Endothelial cell of umbilical vein (primary cell): ENCODE measurements around the gene AK8. TPM values are rescaled to one million over a fixed set of nuclear protein-coding genes. Genes with fewer than 3 reads are reported as not detected.

Experiments
- BruUV-seq: library from RNA; stranded (reverse); fragments of 400-500 nt; replicated peaks from 2 replicates; lab custom pipeline; 2021; lab: Mats Ljungman, UMichigan
- CTCF ChIA-PET: fragments of 300-600, 350-600 bp; sonication (Branson Sonifier 250); formaldehyde crosslinking; loops from one replicate; lab custom pipeline; 2021; ENCODE audit warnings: antibody characterized with exemption, inconsistent platforms; lab: Charles Lee
- POLR2A ChIA-PET: fragments of 300-600, 350-600 bp; sonication (Branson Sonifier 250); formaldehyde crosslinking; loops from one replicate; lab custom pipeline; 2021; ENCODE audit warnings: antibody characterized with exemption, inconsistent platforms; lab: Charles Lee
- DNase-seq: peaks from one replicate; pipeline ENCODE4 v3.0.0-alpha.2; 2011; ENCODE audit warnings: low read depth, low spot score
- FAIRE-seq: peaks from 2 replicates; lab custom pipeline; 2011; peaks lifted over from hg19 to GRCh38; lab: Jason Lieb, UNC
- H2AFZ ChIP-seq: 2 replicates; pipeline ENCODE4 v1.6.0; 2012; ENCODE audit warnings: low read depth, low read length, control low read depth, inconsistent platforms
- H3K27ac ChIP-seq: 2 replicates; pipeline ENCODE4 v1.5.1; 2011; ENCODE audit warnings: low read depth, mild to moderate bottlenecking, control low read depth, low read length, moderate library complexity; ENCODE audit not compliant: insufficient read depth
- H3K27me3 ChIP-seq, 2 experiments: 2 replicates each; pipeline versions ENCODE4 v1.6.0 to v1.6.1; 2011; ENCODE audit warnings: low read length in 2 of 2, mixed read lengths in 1 of 2; ENCODE audit not compliant: control insufficient read depth in 2 of 2, insufficient read depth in 2 of 2
- H3K36me3 ChIP-seq, 2 experiments: 2 replicates in 1 of 2; 3 replicates in 1 of 2; pipeline ENCODE4 v1.5.1; 2011; ENCODE audit warnings: low read length in 2 of 2, mild to moderate bottlenecking in 1 of 2, moderate library complexity in 1 of 2; ENCODE audit not compliant: control insufficient read depth in 2 of 2, insufficient read depth in 2 of 2; ENCODE audit errors: extremely low read depth in 1 of 2
- H3K4me1 ChIP-seq: 3 replicates; pipeline ENCODE4 v1.5.1; 2011; ENCODE audit warnings: mild to moderate bottlenecking, low read length; ENCODE audit not compliant: control insufficient read depth, insufficient read depth; ENCODE audit errors: extremely low read depth
- H3K4me2 ChIP-seq: 2 replicates; pipeline ENCODE4 v1.6.1; 2011; ENCODE audit warnings: low read length, control low read depth, mixed read lengths; ENCODE audit not compliant: insufficient read depth
- H3K4me3 ChIP-seq, 3 experiments: fragments of 200-600 bp in 1 of 3; sonication (generic), shearing (Covaris generic) in 1 of 3; replicated peaks in 1 of 3; 2 replicates each; pipeline ENCODE4 v1.5.1; 2011 to 2016; ENCODE audit warnings: control low read depth in 3 of 3, low read length in 3 of 3, mild to moderate bottlenecking in 2 of 3, inconsistent platforms in 1 of 3, low read depth in 1 of 3, moderate library complexity in 1 of 3; ENCODE audit not compliant: insufficient read depth in 1 of 3
- H3K79me2 ChIP-seq: 2 replicates; pipeline ENCODE4 v1.6.0; 2012; ENCODE audit warnings: low read length, inconsistent platforms; ENCODE audit not compliant: control insufficient read depth, insufficient read depth
- H3K9ac ChIP-seq: replicated peaks from 2 replicates; pipeline ENCODE3; 2011; ENCODE audit warnings: low read length, control low read depth; ENCODE audit not compliant: insufficient read depth; ENCODE audit errors: extremely low read depth
- H3K9me1 ChIP-seq: replicated peaks from 3 replicates; pipeline ENCODE4 v1.6.0; 2011; ENCODE audit warnings: mild to moderate bottlenecking, low read length; ENCODE audit not compliant: control insufficient read depth, insufficient read depth; ENCODE audit errors: extremely low read depth
- H3K9me3 ChIP-seq: replicated peaks from 2 replicates; pipeline ENCODE4 v1.5.1; 2012; ENCODE audit warnings: low read length, inconsistent platforms; ENCODE audit not compliant: control insufficient read depth, insufficient read depth
- H4K20me1 ChIP-seq: replicated peaks from 2 replicates; pipeline ENCODE3; 2011; ENCODE audit warnings: mild to moderate bottlenecking, low read length; ENCODE audit not compliant: control insufficient read depth, insufficient read depth; ENCODE audit errors: extremely low read depth
- CTCF ChIP-seq, 2 donors: IDR thresholded peaks; 1 replicate in 1 of 2; 2 replicates in 1 of 2; pipeline ENCODE4 v1.5.1; 2011; ENCODE audit warnings: low read length in 2 of 2, mild to moderate bottlenecking in 2 of 2, moderate library complexity in 2 of 2, control low read depth in 1 of 2, inconsistent platforms in 1 of 2, low read depth in 1 of 2; ENCODE audit not compliant: insufficient read depth in 1 of 2; ENCODE audit errors: extremely low read depth in 1 of 2
- EZH2 ChIP-seq: IDR thresholded peaks from 2 replicates; pipeline ENCODE4 v1.6.1; 2012; ENCODE audit warnings: borderline replicate concordance, low read depth, mild to moderate bottlenecking, moderate library complexity, low read length, inconsistent platforms; ENCODE audit not compliant: severe bottlenecking
- FOS ChIP-seq: IDR thresholded peaks from 2 replicates; pipeline ENCODE4 v1.6.1; 2011; ENCODE audit warnings: mild to moderate bottlenecking, low read length, moderate library complexity, borderline replicate concordance; ENCODE audit not compliant: insufficient read depth
- GATA2 ChIP-seq: IDR thresholded peaks from 2 replicates; pipeline ENCODE4 v1.7.0; 2011; ENCODE audit warnings: low read depth, mild to moderate bottlenecking, moderate library complexity, mixed read lengths, low read length; ENCODE audit not compliant: insufficient read length, insufficient read depth
- JUN ChIP-seq: IDR thresholded peaks from 2 replicates; pipeline ENCODE4 v1.6.1; 2011; ENCODE audit warnings: borderline replicate concordance, low read depth; ENCODE audit not compliant: insufficient read length, insufficient read depth
- MYC ChIP-seq: IDR thresholded peaks from one replicate; pipeline ENCODE4 v1.6.1; 2011; ENCODE audit warnings: mild to moderate bottlenecking, low read depth, low read length
- POLR2A ChIP-seq: IDR thresholded peaks from 2 replicates; pipeline ENCODE4 v1.6.1; 2012; ENCODE audit warnings: low read depth, mild to moderate bottlenecking, control low read depth, low read length
- POLR2AphosphoS5 ChIP-seq: IDR thresholded peaks from 2 replicates; pipeline ENCODE4 v1.6.1; 2012; ENCODE audit warnings: low read depth, mild to moderate bottlenecking, control low read depth, low read length, moderate library complexity; ENCODE audit not compliant: insufficient read depth
- dilution Hi-C: fragments of 300-500 bp; cut with MboI; formaldehyde crosslinking; loops from one replicate; pipeline ENCODE4 v1.15.0; 2019; ENCODE audit warnings: low sequenced_read_pairs; ENCODE audit not compliant: extremely low pct_ligation_motif_present
- intact Hi-C: fragments of 100-400 bp; cut with micrococcal nuclease; formaldehyde crosslinking; loops from one replicate; pipeline ENCODE4 v1.10.0; 2022
- polyA plus RNA-seq, 4 experiments: library from polyadenylated mRNA; depleted of rRNA in 3 of 4; stranded (reverse) in 3 of 4; unstranded in 1 of 4; fragments of >200 nt; gene quantifications; 2 replicates each; pipeline versions ENCODE4 v1.2.1 to v1.2.3, GENCODE V29; 2011 to 2012; ENCODE audit warnings: missing spikeins in 1 of 4
- total RNA-seq: library from RNA; stranded (reverse); gene quantifications from 2 replicates; pipeline ENCODE4 v1.2.3, GENCODE V29; 2021
- TF ChIP-seq, protein P1 (sequence below): IDR thresholded peaks from 2 replicates; pipeline ENCODE4 v1.6.1; 2011; ENCODE audit not compliant: insufficient read depth, insufficient read length

The AK8 gene
- total and polyA plus RNA-seq, 2 donors (not counting 3 experiments of a cell fraction or from before 2014, with no cell fraction given): 0.06 TPM; not detected in 1

DNA sequence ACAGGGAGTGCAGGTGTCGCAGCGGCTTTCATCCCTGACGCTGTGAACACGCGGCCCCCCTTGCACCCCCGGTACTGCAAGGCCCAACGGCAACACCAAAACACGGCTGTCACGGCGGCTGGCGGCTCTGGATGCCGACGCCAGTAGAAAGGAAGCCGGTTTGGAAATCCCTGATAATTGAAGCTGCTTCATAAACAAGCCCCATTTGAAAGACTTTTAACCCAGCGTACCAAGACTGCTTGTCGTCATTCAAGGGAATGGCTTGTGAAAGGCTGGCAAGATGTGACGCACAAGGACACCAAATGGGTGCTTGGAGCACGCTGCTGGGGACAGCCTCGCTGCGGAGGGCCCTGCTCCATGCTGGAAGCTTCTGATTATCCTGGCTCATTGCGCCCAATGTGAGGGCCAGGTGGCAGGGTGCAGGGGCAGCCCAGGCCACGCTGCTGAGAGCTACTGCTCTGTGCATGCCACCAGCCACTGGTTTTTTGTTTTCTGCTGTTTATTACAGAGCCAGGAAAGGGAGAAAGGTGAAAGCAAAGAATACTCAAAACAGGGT, 144.7 kb downstream of the AK8 start:
- no TSS peak for BruUV-seq
- CTCF ChIA-PET: interaction anchor here (1.6 kb wide), 1 partner anchor 11 kb away, joined by 5 read pairs; no protein-coding TSS in a partner anchor
- H3K4me2 ChIP-seq: no peak overlapping the region
- H4K20me1 ChIP-seq: no peaks in the 10 kb centered on the region
- FAIRE-seq (no peak), DNase-seq (no peak)
- intact Hi-C loops: no loop called here
- dilution Hi-C loops: no loop called here
- no peak overlapping the region for H3K9ac ChIP-seq
- H3K9me3 ChIP-seq: no peaks in the 10 kb centered on the region
- no peaks in the 10 kb centered on the region for H3K79me2 ChIP-seq
- no peak overlapping the region for H2AFZ ChIP-seq
- TF ChIP-seq POLR2A (no peak), FOS (no peak), POLR2AphosphoS5 (no peak), MYC (no peak), EZH2 (no peak), CTCF (IDR thresholded peaks at IDR 0.05; ENCODE audit: extremely low read depth in 1 of 2, insufficient read depth in 1 of 2, low read depth in 1 of 2, low read length in 2 of 2) (no peak), GATA2 (no peak), JUN (no peak)
- TF ChIP-seq, protein P1, sequence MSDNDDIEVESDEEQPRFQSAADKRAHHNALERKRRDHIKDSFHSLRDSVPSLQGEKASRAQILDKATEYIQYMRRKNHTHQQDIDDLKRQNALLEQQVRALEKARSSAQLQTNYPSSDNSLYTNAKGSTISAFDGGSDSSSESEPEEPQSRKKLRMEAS: no peak
- H3K4me3 ChIP-seq: no peak overlapping the region
- no peaks in the 10 kb centered on the region for H3K4me1 ChIP-seq
- POLR2A ChIA-PET: no interaction called here
- no peak overlapping the region for H3K27ac ChIP-seq
- no peaks in the 10 kb centered on the region for H3K27me3 ChIP-seq
- H3K9me1 ChIP-seq: no peaks in the 10 kb centered on the region
- no peaks in the 10 kb centered on the region for H3K36me3 ChIP-seq
